Measurements from ENCODE around the gene LMX1B.

The LMX1B gene

GRCh38 chr9:126605792-126606482, 7.8 kb upstream of the LMX1B start:
- no peak for DNase-seq

DNA sequence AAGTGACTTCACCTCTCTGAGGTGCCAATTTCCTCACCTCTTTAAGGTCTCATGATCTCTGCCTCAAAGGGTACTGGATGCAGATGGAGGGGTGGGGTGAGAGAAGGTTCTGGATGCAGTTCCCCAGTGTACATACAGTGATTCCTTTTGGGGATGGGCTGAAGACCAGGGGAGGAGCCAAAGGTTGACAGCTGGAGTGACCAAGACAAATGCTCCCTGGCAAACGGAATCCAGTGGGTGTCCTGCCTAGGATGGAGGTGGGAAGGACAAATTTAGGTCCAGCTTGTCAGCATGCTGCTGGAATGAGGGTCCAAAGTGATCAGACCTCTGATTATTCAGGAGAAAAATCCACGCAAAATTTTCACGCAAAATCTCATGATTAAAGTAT, 7.3 kb upstream of the LMX1B start:
- DNase-seq = no peak

- no peak for DNase-seq
Measured at GRCh38 chr9:126607086-126607485, 6.6 kb upstream of the LMX1B start.

DNA sequence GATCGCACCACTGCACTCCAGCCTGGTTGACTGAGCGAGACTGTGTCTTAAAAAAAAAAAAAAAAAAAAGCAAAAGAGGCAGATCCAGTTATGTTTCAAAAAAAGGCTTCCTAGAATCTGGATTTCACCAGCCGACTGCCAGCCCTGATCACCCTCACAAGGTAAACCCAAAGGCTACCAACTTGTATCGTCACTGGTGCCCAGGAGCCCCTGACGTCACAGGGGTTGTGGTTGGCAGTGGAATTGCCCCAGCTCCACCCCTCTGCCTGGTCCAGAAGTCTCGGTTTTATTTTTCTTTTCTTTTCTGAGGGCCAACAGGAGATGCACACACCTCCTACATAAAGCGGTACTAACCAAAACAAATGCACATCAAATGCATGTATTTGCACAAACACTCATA, 6.0 kb upstream of the LMX1B start:
- DNase-seq = no peak

DNA sequence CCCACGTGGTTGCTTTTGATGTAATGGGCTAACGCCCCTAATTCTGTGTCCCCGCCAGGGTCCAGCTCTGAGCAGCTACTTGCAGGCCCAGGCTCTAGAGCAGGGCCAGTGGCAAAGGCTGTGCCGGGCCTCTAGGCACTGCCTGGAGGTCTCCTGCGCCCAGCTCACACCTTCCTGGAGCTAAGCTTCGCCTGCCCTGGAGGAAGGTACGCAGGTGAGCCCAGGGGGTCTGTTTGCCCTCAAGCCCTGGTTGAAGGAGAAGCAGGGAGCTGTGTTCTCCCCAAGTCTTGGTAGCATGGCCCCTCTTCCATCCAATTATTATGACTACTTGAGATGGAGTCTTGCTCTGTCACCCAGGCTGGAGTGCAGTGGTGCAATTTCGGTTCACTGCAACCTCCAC, 5.2 kb upstream of the LMX1B start:
- no peak for DNase-seq

DNA sequence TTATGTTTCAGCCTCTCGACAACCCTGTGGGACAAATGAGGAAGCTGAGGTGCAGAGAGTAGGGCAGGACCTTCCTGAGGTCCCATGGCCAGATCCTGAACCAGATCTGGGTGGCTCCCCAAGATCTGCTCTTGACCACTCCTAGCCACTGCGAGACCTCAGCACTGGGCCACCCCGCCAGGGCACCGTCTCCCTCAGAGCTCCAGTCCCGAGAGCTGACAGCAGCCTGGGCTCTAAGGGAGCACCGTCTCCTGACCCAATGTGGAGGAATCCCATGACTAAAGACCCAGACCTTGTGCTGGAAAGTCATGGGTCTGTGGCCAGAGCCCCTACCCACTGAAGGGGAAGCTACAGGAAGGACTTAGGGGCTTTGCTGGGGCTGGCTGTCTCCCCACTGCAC, 4.5 kb upstream of the LMX1B start:
- no peak for DNase-seq

- DNase-seq = no peak
Measured at GRCh38 chr9:126609711-126610388, 3.9 kb upstream of the LMX1B start.

GRCh38 chr9:126611193-126611591, 2.5 kb upstream of the LMX1B start:
- no peak for DNase-seq

- peak; percentile 69 for DNase-seq
Measured at GRCh38 chr9:126611592-126612325, 2.0 kb upstream of the LMX1B start.

DNA sequence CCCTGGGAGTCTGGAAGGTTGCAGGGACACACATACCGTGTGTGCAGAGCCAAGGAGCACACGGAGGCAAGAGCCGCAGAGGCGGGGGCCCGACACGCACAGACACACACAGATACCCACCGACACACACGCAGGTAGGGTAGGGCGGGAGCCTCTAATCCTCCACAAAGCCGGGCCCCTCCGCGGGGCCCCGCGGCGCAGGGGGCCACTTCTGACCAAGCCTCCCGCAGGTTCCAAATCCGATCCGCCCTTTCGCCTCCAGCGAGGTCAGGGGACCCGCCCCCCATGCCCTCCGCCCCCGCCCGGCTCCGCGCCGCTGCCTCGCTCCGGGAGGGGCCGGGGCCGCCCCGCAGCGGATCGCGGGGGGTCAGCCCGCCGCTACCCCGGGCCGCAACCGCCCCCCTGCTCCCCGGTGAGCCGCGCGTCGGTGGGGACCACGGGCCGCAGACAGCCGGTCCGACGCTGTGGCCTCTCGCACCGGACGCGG, 1.4 kb upstream of the LMX1B start:
- DNase-seq = no peak

DNA sequence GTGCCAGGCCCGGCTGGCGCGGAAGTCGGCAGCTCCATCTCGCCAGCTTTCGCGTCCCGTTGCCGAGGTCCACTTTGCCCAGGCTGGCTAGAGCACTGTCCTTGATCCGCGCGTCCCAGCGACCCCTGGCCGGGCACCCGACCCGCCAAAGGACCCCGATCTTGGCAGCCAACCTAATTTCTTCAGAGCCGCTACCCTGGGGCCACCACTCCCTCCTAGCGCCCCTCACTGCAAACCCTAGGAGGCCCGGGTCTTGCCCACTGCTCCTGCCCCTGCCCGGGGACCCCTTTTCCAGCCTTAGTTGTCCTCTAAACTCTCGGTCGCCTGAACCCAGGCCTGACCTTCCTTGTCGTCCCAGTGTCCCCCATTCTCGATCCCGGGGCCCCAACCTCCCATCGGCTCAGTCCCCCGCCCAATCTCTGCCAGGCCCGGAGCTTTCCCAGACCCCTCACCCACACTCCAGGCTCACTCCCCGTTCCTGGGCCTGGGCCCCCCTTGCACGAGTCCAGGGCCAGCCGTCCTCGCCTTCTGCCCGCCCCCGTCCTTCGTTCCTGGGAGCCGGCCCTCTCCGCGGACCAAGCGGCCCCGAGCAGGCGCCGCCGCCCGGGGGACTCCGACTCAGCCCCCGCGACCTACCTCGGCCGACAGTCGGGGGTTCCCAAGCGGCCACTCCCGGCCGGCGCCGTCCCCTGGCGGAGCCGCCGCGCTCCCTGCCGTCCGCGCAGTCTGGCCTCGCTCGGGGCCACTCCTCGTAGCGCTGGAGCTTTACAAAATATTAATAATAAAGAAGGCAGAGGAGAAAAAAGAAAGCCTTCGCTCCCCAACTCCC, 701 bp upstream of the LMX1B start:
- no peak for DNase-seq

- DNase-seq = no peak
Measured at GRCh38 chr9:126614088-126614454, 343 bp downstream of the LMX1B start.

- no peak for DNase-seq
Measured at GRCh38 chr9:126614455-126615244, 922 bp downstream of the LMX1B start.

DNA sequence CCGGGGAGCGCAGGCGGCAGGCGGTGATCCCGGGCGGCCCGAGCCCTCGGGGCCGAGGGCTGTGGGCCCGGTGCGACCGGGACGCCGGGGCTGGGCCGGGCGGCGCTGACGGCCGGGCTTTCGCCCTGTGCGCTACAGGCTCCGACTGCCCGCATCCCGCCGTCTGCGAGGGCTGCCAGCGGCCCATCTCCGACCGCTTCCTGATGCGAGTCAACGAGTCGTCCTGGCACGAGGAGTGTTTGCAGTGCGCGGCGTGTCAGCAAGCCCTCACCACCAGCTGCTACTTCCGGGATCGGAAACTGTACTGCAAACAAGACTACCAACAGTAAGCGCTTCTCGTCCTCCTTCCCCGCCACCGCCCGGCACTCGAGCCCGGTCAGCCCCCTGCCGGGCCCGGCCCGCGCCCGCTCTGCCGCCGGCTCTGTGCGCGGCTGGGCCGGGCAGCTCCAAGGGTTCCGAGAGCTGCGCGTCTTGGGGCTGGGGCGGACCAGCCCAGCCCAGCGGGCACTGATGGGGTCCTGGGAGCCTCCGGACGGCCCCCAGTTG, 1.6 kb downstream of the LMX1B start:
- DNase-seq = peak; percentile 29

DNA sequence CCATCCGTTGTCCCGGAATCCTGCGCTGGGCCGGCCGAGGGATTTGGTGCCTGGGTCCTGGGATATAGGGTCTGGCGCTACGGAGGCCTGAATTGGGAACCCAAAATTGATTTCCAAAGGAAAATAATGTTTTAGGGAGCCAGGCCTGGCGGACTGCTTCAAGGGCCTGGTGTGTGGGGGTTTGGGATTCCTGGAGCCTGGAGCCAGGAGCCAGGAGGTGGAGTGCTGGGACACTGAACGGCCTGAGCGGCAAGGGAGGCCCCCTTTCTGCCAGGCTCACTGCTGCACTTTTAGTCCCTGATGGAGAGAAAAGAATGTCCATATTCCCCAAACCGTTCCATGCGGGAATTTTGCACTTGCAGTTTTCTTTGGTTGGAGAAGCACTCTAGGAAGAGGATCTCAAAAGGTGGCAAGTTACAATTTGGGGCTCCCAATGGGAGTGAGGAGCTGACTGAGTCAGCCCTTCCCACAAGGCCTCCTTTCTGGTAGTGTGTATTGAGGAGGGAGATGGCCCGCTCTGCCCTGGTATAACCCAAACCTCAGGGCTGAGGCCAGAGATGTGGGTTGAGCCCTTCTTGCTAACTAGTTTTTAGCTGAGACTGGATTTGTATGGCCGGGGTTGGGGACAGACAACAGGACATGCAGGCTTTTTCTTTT, 2.2 kb downstream of the LMX1B start:
- no peak for DNase-seq

- DNase-seq = no peak
Measured at GRCh38 chr9:126616521-126616976, 2.8 kb downstream of the LMX1B start.

DNA sequence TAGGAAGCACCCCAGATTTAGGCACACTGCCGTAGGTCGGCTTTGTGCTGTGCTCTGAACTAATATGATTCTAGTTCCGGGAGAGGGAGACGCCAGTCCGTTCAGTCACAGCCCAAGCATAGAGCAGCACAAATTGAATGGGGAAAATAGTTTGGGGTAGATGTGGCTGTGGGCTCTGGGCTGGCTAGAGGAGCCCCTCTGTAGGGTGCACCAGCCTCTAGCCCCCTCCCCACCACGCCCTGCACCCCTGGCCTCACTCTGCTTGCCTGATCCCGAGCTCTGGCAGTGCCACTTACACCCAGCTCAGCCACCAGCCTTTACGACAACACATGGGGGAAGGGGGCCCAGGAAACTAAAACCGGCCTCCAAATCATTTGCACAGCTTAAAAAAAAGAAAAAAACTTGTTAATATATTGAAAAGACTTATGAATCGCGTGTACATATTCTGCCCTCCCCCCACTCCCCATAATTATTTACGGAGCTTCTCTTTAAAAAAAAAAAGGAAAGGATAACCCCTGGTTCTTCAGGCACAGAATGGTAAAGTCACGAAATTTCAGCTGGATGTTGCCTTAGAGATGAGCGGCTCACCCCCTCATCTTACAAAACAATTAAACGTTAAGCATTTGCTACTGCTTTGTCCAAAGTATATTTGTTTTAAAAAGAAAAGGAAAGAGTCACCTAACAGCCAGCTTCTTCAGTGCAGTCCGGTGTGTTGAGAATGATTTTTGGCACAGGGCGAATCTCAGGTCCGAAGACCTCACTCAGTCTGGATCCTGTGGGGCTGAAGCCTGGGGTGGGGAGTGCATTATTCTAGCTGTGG, 3.5 kb downstream of the LMX1B start:
- DNase-seq = no peak

- DNase-seq = no peak
Measured at GRCh38 chr9:126617823-126618165, 4.1 kb downstream of the LMX1B start.

DNA sequence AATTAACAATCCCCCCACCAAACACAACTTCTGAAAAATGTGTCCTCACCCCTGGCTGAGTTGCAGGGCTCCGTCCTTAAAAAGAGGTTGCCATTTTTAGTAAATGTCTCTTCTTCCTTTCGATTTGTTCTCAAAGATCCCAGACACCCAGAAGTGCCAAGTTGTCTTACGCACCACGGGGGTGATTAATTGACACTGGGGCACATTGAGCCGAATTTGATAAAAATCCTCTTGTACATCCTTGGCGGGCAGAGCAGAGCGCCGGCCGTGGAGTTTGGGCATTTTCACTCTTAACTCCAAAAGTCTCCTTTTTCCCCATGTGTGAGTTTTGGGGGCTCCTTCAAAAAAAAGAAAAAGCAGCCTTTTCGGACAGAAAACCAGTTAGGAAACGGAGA, 4.5 kb downstream of the LMX1B start:
- no peak for DNase-seq

DNA sequence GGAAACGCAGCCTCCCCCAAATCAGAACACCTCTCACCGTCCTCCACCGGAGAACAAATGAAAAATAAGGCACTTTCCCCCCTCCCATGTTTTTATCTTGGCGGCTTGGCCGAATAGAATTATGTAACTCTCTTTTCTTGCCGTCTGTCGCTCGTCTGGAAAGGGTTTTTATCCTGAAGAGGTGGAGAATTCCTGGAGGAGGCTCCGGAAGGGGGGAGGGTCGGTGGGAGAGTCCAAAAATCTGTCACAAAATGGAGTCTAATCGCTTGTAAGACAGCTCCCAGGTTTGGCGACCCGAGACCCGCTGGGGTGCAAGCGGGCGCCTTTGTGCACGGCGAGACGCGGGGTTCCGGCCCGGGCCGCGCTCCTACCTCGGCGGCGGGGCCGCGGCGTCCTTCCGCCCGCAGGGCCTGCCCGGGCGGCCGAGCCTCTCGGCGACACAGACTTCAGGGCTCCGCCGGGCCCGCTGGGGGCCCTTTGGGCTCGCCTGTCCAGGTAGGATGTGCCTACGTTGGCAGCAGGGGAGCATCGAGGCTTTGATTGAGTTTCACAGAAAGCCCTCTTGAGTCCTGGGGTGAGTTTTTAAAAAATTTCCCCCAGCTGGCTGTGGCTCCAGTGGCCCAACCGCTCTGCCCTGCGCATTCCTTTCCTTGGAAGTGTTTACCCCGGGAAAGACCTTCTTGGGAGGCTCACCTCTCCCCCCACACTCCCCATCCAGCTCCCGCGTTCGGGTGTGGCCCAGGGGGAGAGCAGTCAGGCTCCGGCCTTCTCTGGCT, 5.0 kb downstream of the LMX1B start:
- no peak for DNase-seq

Measured in CD4-positive, alpha-beta T cell treated with Interleukin-17A for 1 hour (primary cell).